ENCODE data around the gene AP3D1.
"Not testable (repeated sequence)": the region's sequence is repeated elsewhere in the genome, so short reads cannot be mapped to it uniquely, and the experiment has no call there.

The AP3D1 gene

GRCh38 chr19:2136796-2137195 is 14.6 kb downstream of the AP3D1 start:
- TF ChIP-seq POLR2A (IDR thresholded peaks at IDR 0.05; ENCODE audit: extremely low read depth, insufficient read length): no peak
- no peak for TF ChIP-seq CTCF (IDR thresholded peaks at IDR 0.05; ENCODE audit: low read depth, low read length)
- TF ChIP-seq, protein P1, sequence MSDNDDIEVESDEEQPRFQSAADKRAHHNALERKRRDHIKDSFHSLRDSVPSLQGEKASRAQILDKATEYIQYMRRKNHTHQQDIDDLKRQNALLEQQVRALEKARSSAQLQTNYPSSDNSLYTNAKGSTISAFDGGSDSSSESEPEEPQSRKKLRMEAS (IDR thresholded peaks at IDR 0.05; ENCODE audit: low read depth, low read length): no peak
- TF ChIP-seq MYC (IDR thresholded peaks at IDR 0.05; ENCODE audit: low read depth, low read length): no peak
- no peak for DNase-seq (ENCODE audit: low read depth)

GRCh38 chr19:2135474-2136402 is 15.6 kb downstream of the AP3D1 start:
- no peak for DNase-seq (ENCODE audit: low read depth)
- no peak overlapping the region for H3K4me3 ChIP-seq (ENCODE audit: low read depth, low read length)
- TF ChIP-seq, protein P1 (IDR thresholded peaks at IDR 0.05; ENCODE audit: low read depth, low read length): no peak
- TF ChIP-seq MYC (IDR thresholded peaks at IDR 0.05; ENCODE audit: low read depth, low read length) (no peak), POLR2A (IDR thresholded peaks at IDR 0.05; ENCODE audit: extremely low read depth, insufficient read length) (no peak), CTCF (IDR thresholded peaks at IDR 0.05; ENCODE audit: low read depth, low read length) (no peak)

More at GRCh38 chr19:2136796-2137195, 14.6 kb downstream of the AP3D1 start:
- H3K4me3 ChIP-seq (ENCODE audit: low read depth, low read length): no peak overlapping the region

DNA sequence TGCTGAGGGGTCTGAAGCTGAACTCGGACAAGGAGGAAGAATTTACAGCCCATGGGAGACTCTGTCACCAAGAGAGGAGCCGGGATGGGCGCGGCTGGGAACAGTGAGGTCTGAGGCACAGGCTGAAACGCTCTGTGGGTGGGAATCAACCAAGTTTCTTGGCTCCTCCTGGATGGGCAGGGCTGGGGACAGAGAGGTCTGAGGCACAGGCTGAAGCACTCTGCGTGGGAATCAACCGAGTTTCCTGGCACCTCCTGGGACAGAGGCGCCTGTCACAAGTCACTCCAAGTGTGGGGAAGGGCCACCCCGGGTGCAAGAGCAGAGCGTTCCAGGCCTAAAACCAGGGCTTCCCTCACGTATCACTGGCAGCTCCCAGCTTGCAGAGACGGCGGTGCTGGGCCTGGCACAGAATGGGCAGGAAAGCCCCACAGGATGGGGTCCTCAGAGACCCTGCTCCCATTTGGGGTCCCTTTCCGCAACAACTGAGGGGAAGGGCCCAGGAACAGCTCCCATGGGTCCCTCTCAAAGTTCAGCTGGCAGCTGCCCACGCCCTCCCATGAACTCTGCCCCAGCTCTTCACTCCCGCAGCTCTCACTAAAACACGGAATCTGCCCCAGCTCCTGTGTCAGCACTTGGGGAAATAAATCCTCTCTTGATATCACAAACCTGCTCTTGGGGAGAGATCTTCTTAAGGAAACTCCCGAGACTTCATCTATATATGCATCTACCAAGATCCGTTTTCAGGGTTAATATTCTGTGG is 18.5 kb downstream of the AP3D1 start:
- no peak overlapping the region for H3K4me3 ChIP-seq (ENCODE audit: low read depth, low read length)
- TF ChIP-seq MYC (IDR thresholded peaks at IDR 0.05; ENCODE audit: low read depth, low read length) (no peak), POLR2A (IDR thresholded peaks at IDR 0.05; ENCODE audit: extremely low read depth, insufficient read length) (no peak), CTCF (IDR thresholded peaks at IDR 0.05; ENCODE audit: low read depth, low read length) (no peak)
- TF ChIP-seq, protein P1 (IDR thresholded peaks at IDR 0.05; ENCODE audit: low read depth, low read length): no peak
- DNase-seq (ENCODE audit: low read depth): no peak

DNA sequence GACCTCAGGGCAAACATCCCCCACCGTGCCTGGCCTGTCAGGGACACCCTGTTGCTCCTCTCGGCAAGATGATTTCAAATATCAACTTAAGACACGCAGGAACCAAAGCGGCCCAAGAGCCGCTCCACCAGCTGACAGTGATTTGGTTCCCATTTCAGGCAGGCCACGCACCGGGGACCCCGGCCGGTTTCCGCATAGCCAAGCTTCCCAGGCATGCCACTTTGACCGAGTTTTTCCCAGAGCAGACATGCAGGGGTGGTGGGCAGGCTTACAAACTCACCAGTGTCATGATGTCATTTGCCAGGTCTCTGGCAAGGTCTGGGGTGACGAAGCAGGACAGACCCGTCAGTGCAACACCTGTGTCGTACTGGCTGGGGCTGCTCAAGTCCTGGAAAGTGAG is 19.2 kb downstream of the AP3D1 start:
- TF ChIP-seq CTCF (IDR thresholded peaks at IDR 0.05; ENCODE audit: low read depth, low read length): no peak
- no peak overlapping the region for H3K4me3 ChIP-seq (ENCODE audit: low read depth, low read length)
- no peak for DNase-seq (ENCODE audit: low read depth)

- not testable (repeated sequence) for DNase-seq (ENCODE audit: low read depth); H3K4me3 ChIP-seq (ENCODE audit: low read depth, low read length)
Measured at GRCh38 chr19:2131012-2131975, 20.1 kb downstream of the AP3D1 start.
